Large intestine (tissue), 12 donors: ENCODE data around the gene GABRB1. TPM values are rescaled to one million over a fixed set of nuclear protein-coding genes. Genes with fewer than 3 reads are reported as not detected.

Experiments used
- DNase-seq, 2 donors: peaks; one replicate each; pipeline versions ENCODE4 v3.0.0 to v3.0.0-alpha.2; 2013
- H3K27ac ChIP-seq: one replicate; pipeline ENCODE4 v1.5.1; 2013; ENCODE audit warnings: low read length
- H3K27me3 ChIP-seq: 2 replicates; pipeline ENCODE4 v1.6.1; 2013; ENCODE audit warnings: low read length; ENCODE audit not compliant: control insufficient read depth, insufficient read depth
- H3K36me3 ChIP-seq: 2 replicates; pipeline ENCODE4 v1.6.1; 2013; ENCODE audit warnings: low read length; ENCODE audit not compliant: control insufficient read depth, insufficient read depth
- H3K4me1 ChIP-seq: one replicate; pipeline ENCODE4 v1.6.1; 2013; ENCODE audit warnings: low read length; ENCODE audit not compliant: control insufficient read depth, insufficient read depth
- H3K4me3 ChIP-seq: one replicate; pipeline ENCODE4 v1.5.1; 2013; ENCODE audit warnings: low read length
- H3K9me3 ChIP-seq: one replicate; pipeline ENCODE4 v1.6.1; 2013; ENCODE audit warnings: mild to moderate bottlenecking, low read depth, low read length, moderate library complexity; ENCODE audit not compliant: control insufficient read depth
- WGBS: methylation state at CpG from one replicate; pipeline ENCODE4 v1.1.5; 2013; ENCODE audit warnings: low lambda C conversion rate; ENCODE audit not compliant: insufficient coverage; 5-methylcytosine and 5-hydroxymethylcytosine counted together
- long read RNA-seq, 11 donors: transcript quantifications; one replicate each; lab custom pipeline, GENCODE V29; 2026
- polyA plus RNA-seq: library from polyadenylated mRNA; unstranded; fragments of 120-200 nt; gene quantifications from one replicate; pipeline ENCODE4 v1.2.1, GENCODE V29; 2013

GABRB1 gene
- 0.27 TPM for polyA plus RNA-seq
- long read RNA-seq, donor 1 = 0 reads
- long read RNA-seq, donor 2 = 0 reads
- long read RNA-seq, donor 3 = 0 reads
- long read RNA-seq, donor 4 = 0 reads
- long read RNA-seq, donor 5 = 0 reads
- long read RNA-seq, donor 6 = 0 reads
- long read RNA-seq, donor 7 = 0 reads
- long read RNA-seq, donor 8 = 0 reads
- long read RNA-seq, donor 9 = 0 reads
- long read RNA-seq, donor 10 = 0 reads
- long read RNA-seq, donor 11 = 0 reads

- peak; percentile 44 to 66 for DNase-seq
- Histone ChIP-seq H3K4me3 (peak within 1 kb of the TSS; percentile 53), H3K9me3 (no peaks in the 10 kb centered on the region), H3K27ac (no peak within 1 kb of the TSS), H3K4me1 (peaks cover 3% of the 10 kb centered on the region), H3K36me3 (no peaks in the 10 kb centered on the region), H3K27me3 (peaks cover 11% of the 10 kb centered on the region)
- WGBS = no CpG with 5 or more reads among the region's 20 CpGs
Observed at GRCh38 chr4:47031011-47031678, at the start of gene GABRB1. Gene GABRB1 (plus strand): TSS chr4:47031567.

DNA sequence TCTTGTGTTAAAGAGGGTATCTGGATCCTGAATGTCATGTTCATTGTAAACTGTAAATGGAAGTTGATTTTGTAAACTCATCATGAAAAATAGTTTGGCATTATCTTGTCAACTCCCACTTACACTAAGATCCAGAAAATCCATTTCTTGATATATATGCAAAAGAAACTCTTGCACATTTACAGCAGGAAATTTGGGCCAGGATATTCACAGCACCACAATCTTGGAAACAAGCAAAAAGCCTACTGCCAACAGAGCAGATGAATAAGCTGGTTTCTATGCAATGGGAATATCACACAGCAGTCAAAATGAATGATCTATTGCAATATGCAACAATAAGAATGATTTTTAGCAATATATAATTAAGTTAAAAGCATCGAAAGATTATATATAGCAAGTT is 46.6 kb upstream of the GABRB1 start:
- Histone ChIP-seq H3K27me3 (no peaks in the 10 kb centered on the region), H3K9me3 (no peaks in the 10 kb centered on the region), H3K4me3 (no peak overlapping the region), H3K27ac (no peak overlapping the region), H3K36me3 (no peaks in the 10 kb centered on the region), H3K4me1 (no peaks in the 10 kb centered on the region)
- no peak for DNase-seq
- WGBS = 100% methylated on average over 1 of the region's 1 CpG

GRCh38 chr4:46986922-46987638 is 44.3 kb upstream of the GABRB1 start:
- Histone ChIP-seq H3K4me1 (no peaks in the 10 kb centered on the region), H3K9me3 (no peaks in the 10 kb centered on the region), H3K4me3 (no peak overlapping the region), H3K27me3 (peaks cover 4% of the 10 kb centered on the region), H3K27ac (no peak overlapping the region), H3K36me3 (no peaks in the 10 kb centered on the region)
- no peak for DNase-seq
- WGBS = 81% methylated on average over 3 of the region's 3 CpGs

GRCh38 chr4:46992338-46992737 is 39.0 kb upstream of the GABRB1 start:
- DNase-seq = no peak
- no CpG with 5 or more reads among the region's 9 CpGs for WGBS
- peaks cover 38% of the 10 kb centered on the region for H3K27me3 ChIP-seq

GRCh38 chr4:46993075-46994006 is 38.0 kb upstream of the GABRB1 start, which contains the start of gene GABRA4:
Gene GABRA4 (minus strand): TSS chr4:46993581. CDS start chr4:46993424, 157 bp downstream.
- peaks cover 38% of the 10 kb centered on the region for H3K27me3 ChIP-seq
- no peaks in the 10 kb centered on the region for H3K36me3 ChIP-seq
- peak; percentile 2 to 27 for DNase-seq
- H3K4me3 ChIP-seq = peak within 1 kb of the TSS; percentile 45
- WGBS = 10% methylated on average over 2 of the region's 67 CpGs
- H3K27ac ChIP-seq = no peak within 1 kb of the TSS
- H3K4me1 ChIP-seq = peaks cover 7% of the 10 kb centered on the region
- H3K9me3 ChIP-seq = no peaks in the 10 kb centered on the region

More at GRCh38 chr4:46992338-46992737, 39.0 kb upstream of the GABRB1 start:
- Histone ChIP-seq H3K4me1 (peaks cover 7% of the 10 kb centered on the region), H3K36me3 (no peaks in the 10 kb centered on the region), H3K9me3 (no peaks in the 10 kb centered on the region), H3K27ac (no peak overlapping the region), H3K4me3 (no peak overlapping the region)

DNA sequence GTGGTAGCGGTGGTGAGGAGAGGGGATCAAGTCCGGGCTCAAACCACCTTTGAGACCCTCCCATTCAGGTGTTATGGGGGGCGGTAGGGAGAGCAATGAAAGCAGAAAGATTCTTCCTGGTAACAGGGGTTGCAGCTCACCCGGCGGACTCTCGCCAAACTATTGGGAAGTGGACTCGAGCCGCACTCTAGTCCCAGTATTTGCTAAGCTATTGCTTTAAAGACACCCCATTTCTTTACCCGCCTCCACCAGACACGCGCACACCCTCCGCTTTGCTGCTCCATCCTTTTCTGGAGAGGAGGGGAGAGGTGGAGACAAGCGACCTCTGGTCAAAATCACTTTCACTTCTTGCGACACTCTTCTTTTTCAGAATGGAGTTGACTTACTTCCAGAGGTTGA is 37.4 kb upstream of the GABRB1 start:
- H3K27me3 ChIP-seq = peaks cover 38% of the 10 kb centered on the region
- no peaks in the 10 kb centered on the region for H3K9me3 ChIP-seq
- peak overlapping the region; percentile 45 for H3K4me3 ChIP-seq
- WGBS = no CpG with 5 or more reads among the region's 14 CpGs
- peaks cover 7% of the 10 kb centered on the region for H3K4me1 ChIP-seq
- no peak overlapping the region for H3K27ac ChIP-seq
- peak in 1 of 2 donors; percentile 11 for DNase-seq
- H3K36me3 ChIP-seq = no peaks in the 10 kb centered on the region

GRCh38 chr4:46999566-46999965 is 31.8 kb upstream of the GABRB1 start:
- DNase-seq = no peak
- H3K4me1 ChIP-seq = no peaks in the 10 kb centered on the region
- no peaks in the 10 kb centered on the region for H3K36me3 ChIP-seq
- H3K27me3 ChIP-seq = peaks cover 9% of the 10 kb centered on the region
- H3K4me3 ChIP-seq = no peak overlapping the region
- no peak overlapping the region for H3K27ac ChIP-seq
- no peaks in the 10 kb centered on the region for H3K9me3 ChIP-seq

GRCh38 chr4:47000406-47000805 is 31.0 kb upstream of the GABRB1 start:
- H3K27me3 ChIP-seq = peaks cover 1% of the 10 kb centered on the region
- no peaks in the 10 kb centered on the region for H3K36me3 ChIP-seq
- H3K9me3 ChIP-seq = no peaks in the 10 kb centered on the region
- H3K4me3 ChIP-seq = no peak overlapping the region
- no peak for DNase-seq
- no CpG with 5 or more reads among the region's 1 CpG for whole genome bisulfite sequencing
- no peak overlapping the region for H3K27ac ChIP-seq
- no peaks in the 10 kb centered on the region for H3K4me1 ChIP-seq

DNA sequence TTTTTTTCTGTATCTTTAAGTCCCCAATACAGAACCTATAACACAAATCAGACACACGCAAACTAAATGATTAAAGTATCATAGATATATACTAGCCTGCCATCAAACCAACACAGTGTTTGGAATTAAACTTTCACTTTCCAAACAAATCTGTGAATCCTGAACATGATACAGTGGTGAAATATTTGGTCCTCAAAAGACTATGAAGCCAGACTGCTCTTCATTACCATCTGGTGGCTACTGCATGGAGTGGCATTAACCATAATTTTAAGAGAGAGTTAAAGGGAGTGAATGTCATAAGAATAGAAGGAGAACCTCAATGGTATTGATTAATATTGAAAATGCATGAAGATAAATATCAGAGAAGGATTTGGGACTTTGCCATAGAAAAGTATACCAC is 28.8 kb upstream of the GABRB1 start:
- no CpG with 5 or more reads among the region's 1 CpG for whole genome bisulfite sequencing
- DNase-seq = no peak
- no peaks in the 10 kb centered on the region for H3K36me3 ChIP-seq

DNA sequence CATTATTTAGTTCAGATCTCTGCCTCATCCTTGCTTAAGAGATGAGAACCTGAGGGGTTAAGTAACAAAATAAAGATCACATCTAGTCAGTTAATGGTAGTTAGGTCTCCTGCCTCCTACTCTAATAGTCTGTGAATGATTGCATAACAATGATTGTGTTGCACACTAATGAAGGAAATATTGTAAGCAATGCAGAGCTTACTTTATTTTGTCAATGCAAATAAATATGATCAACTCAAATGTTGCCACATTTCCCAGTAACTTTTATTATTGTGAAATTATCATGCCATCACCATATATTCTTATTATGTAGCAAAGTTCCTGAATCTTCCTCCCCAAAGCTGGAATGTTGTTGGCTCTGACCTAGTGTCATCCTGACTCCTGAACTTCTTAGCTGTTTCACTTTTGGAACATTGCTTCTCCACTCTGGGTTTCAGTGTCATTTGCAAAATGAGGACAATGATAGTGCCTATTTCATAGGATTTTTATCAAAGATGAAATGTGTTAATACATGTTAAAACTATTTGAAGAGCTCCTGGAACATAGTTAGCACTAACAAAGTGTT is 20.9 kb upstream of the GABRB1 start:
- H3K4me1 ChIP-seq = no peaks in the 10 kb centered on the region
- no peaks in the 10 kb centered on the region for H3K27me3 ChIP-seq
- H3K4me3 ChIP-seq = no peak overlapping the region
- no peaks in the 10 kb centered on the region for H3K36me3 ChIP-seq
- no peak overlapping the region for H3K27ac ChIP-seq
- peak in 1 of 2 donors; percentile 3 for DNase-seq
- H3K9me3 ChIP-seq = no peaks in the 10 kb centered on the region

More for the DNA sequence above, 28.8 kb upstream of the GABRB1 start:
- Histone ChIP-seq H3K27ac (no peak overlapping the region), H3K4me1 (no peaks in the 10 kb centered on the region), H3K4me3 (no peak overlapping the region), H3K27me3 (no peaks in the 10 kb centered on the region), H3K9me3 (no peaks in the 10 kb centered on the region)
